NK-92 (cell line): ENCODE measurements around the gene PIGN.
"Not testable (repeated sequence)": the region's sequence is repeated elsewhere in the genome, so short reads cannot be mapped to it uniquely, and the experiment has no call there.

Experiments used
- DNase-seq: peaks from one replicate; lab custom pipeline; 2025; ENCODE audit not compliant: unreplicated experiment; lab: John Stamatoyannopoulos, UW

The PIGN gene

GRCh38 chr18:62064361-62064760 lies 122.5 kb downstream of the PIGN start:
- DNase-seq: no peak

GRCh38 chr18:62061821-62062478 lies 124.9 kb downstream of the PIGN start:
- DNase-seq: no peak

- no peak for DNase-seq
Measured at GRCh38 chr18:62060820-62061219, 126.0 kb downstream of the PIGN start.

- no peak for DNase-seq
Measured at GRCh38 chr18:62054929-62055498, 131.8 kb downstream of the PIGN start.

DNA sequence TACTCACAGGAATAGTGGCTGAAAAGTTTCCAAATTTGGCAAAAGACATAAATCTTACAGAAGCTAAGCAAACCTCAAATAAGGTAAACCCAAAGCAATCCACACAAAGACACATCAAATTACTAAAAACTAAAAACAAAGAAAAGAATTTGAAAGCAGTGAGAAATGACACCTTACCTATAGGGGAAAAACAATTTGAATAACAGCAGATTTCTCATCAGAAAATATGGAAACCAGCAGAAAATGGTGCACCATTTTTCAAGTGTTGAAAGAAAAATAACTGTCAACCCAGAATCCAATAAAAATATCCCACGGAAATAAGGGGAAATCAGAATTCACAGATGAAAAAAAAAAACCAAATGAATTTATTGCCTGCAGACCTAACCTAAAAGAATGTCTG lies 138.6 kb downstream of the PIGN start:
- no peak for DNase-seq

- DNase-seq: no peak
Measured at GRCh38 chr18:62045316-62045715, 141.5 kb downstream of the PIGN start.

DNA sequence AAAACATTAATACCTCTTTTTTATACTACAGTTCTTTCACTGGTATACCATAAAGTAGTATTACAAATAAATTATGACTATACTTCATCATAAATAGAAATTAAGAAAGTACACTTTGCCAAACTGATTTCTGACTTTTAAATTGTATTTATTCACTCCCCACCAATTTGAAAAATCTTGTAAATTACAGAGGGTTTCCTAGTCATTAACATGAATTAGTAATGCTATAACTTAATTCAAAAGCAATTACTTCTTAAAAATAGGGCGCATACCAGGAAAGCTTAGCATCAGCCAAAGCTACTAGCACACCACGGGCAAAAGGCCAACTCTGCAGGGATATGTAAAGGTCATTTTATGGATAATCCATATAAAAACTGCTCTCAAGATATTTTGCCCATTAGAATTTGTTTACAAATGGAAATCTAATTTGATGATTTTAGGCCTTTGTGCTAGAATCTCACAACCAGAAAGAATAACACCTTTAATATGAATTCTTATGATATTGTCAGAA lies 142.3 kb downstream of the PIGN start:
- no peak for DNase-seq

- no peak for DNase-seq
Measured at GRCh38 chr18:62037989-62038778, 148.7 kb downstream of the PIGN start.

DNA sequence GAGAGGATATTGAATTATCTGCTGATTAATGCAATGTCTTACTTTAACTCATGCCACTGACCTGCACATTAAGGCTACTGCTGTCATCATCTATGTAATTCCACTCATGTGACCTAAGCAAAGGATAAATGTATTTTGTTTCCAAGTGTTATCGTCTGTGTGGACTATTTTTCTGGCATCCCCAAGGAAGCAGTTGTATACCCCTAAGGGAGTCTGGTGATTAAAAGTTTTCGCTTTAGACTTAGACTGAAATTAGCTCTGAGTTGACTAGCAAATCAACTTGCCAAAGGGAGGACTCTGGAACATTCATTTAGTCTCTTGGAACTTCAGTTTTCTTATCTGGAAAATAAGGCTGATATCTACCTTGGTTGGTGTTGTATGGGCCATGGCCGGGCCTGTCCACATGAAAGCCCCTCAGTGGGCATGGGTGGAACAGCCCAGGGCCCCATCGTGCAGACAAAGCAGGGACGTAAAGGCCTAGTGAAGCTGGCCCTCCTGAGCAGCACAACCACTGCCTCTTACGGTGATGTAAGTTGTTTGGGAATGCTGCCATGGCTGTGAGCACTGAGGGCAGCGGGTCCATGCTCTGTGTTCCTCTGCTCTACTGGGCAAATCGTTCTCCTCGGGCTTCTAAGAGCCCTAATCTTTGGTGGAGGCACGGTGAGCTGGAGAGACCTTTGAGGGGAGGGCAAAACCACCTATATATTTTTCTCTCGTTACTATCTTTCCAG lies 149.7 kb downstream of the PIGN start:
- DNase-seq: no peak

GRCh38 chr18:62034286-62034685 lies 152.6 kb downstream of the PIGN start:
- not testable (repeated sequence) for DNase-seq

DNA sequence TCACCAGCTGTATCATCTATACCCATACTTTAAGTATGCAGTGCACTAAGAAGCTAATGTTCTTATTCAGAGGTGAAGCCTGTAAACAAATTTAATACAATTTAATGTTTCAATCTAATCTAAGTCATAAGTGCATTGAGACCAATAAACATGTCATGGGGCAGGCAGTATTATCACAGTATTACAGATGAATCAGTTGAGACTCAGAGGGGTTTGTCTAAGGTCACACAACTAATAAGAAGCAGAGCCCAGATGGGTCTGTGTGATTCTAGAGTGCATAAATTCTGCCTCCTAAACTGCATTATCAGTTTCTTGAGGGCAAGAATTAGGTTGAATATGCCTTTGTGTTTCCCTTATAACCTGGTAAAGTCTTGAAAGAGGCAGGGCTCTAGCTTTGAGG lies 153.1 kb downstream of the PIGN start:
- no peak for DNase-seq

- DNase-seq: no peak
Measured at GRCh38 chr18:62033207-62033606, 153.6 kb downstream of the PIGN start.

GRCh38 chr18:62030091-62030985 lies 156.5 kb downstream of the PIGN start:
- no peak for DNase-seq

- DNase-seq: no peak
Measured at GRCh38 chr18:62028715-62029114, 158.1 kb downstream of the PIGN start.

DNA sequence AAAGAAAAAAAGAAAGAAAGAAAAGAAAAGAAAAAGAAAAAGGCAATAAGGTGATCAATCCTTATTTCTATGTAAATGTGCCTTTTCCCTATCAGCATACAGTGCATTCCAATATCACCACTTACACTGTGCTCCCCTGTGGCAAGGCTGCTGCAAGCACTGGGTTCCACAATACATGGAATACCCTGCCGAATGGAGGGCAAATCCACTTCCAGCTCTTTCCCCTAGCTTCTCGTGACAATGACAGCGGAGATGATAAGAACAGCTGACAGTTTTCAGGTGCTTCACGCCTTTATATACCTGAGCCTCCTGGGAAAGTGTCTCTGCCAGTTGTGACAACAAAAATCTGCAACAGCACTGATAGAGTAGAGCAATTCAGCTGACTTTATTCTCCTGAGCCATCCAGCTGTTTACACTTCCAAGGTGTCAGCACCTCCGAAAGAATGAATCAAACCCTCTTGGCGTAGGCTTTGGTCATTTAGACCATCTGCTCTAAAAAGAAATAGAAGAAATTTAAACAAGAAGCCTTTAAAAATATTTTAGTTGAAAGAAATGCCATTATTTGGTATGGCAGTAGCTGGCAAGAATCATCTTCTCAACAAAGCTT lies 158.8 kb downstream of the PIGN start:
- no peak for DNase-seq

- no peak for DNase-seq
Measured at GRCh38 chr18:62026586-62026985, 160.3 kb downstream of the PIGN start.

- DNase-seq: no peak
Measured at GRCh38 chr18:62024983-62025382, 161.9 kb downstream of the PIGN start.

GRCh38 chr18:62023536-62023935 lies 163.3 kb downstream of the PIGN start:
- DNase-seq: no peak

GRCh38 chr18:62018759-62019041 lies 168.2 kb downstream of the PIGN start:
- DNase-seq: no peak

DNA sequence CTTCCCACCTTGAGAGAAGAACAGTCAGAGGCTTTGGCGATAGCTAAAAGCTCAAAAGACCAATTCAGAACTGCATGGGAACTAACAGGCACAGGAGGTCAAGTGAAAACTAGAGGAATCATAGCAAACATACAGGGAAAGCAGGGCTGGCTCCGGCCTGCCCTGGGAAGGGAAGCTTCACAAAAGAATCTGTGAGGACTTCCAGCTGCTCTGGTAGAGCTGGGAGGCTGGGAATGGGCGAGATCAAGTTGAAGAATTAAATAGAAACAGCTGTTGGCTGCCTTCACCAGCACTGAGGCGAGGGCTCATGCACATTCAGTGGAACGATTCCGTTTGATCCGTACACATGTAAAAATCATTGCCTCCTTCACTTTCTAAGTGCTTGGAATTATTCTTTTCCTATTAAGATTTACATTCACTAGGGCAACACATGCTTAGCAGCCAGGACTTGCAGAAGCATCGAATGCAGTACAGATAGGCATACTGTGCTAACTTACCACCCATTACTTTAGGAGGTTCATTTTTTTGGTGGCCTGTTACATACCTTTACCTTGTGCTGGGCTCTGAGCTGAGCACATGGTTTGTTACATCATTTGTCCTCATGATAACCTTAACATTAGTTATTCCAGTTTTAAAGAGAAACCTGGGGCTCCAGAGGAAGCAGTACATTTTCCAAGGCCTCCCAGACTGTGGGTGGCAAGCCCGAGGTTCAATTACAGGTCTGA lies 168.7 kb downstream of the PIGN start:
- DNase-seq: no peak
